GM12892 (cell line): ENCODE data around the gene FRMPD4.

Experiments
- POLR2A ChIP-seq: IDR thresholded peaks from 2 replicates; pipeline ENCODE4 v1.6.1; 2011; ENCODE audit warnings: low read depth, low read length, control low read depth
- POLR2AphosphoS5 ChIP-seq: IDR thresholded peaks from 2 replicates; pipeline ENCODE4 v1.6.1; 2011; ENCODE audit warnings: low read depth, low read length, control low read depth
- TAF1 ChIP-seq: IDR thresholded peaks from 2 replicates; pipeline ENCODE4 v1.6.1; 2011; ENCODE audit warnings: low read depth, mild to moderate bottlenecking, control low read depth, low read length, borderline replicate concordance

GRCh38 chrX:12548341-12548740, 410.1 kb downstream of the FRMPD4 start:
- TF ChIP-seq POLR2A = no peak
- no peak for TF ChIP-seq POLR2AphosphoS5
- no peak for TF ChIP-seq TAF1
